MM.1S (cell line): ENCODE measurements around the gene IKBKE.
A peak's percentile ranks its signal among the peaks of the same experiment; 100 is the strongest.

ENCODE experiments used
- DNase-seq: peaks from one replicate; pipeline ENCODE4 v3.0.0-alpha.2; 2015
- H2AFZ ChIP-seq: fragments of 300-600 bp; sonication (generic); 2 replicates; pipeline ENCODE4 v1.6.0; 2016; ENCODE audit warnings: antibody characterized with exemption, low read length
- H3F3A ChIP-seq: fragments of 300-600 bp; sonication (generic); 2 replicates; pipeline ENCODE4 v1.6.1; 2016; ENCODE audit warnings: mild to moderate bottlenecking, antibody characterized with exemption, low read length, moderate library complexity, mixed read lengths; ENCODE audit not compliant: insufficient read depth
- H3K27ac ChIP-seq: fragments of 300-600 bp; sonication (generic); 2 replicates; pipeline ENCODE4 v1.5.1; 2016; ENCODE audit warnings: mild to moderate bottlenecking, low read length
- H3K27me3 ChIP-seq: fragments of 300-600 bp; sonication (generic); replicated peaks from 2 replicates; pipeline ENCODE4 v1.6.0; 2016; ENCODE audit warnings: low read length; ENCODE audit not compliant: insufficient read depth
- H3K36me3 ChIP-seq: fragments of 300-600 bp; sonication (generic); replicated peaks from 2 replicates; pipeline ENCODE4 v1.6.1; 2016; ENCODE audit warnings: mild to moderate bottlenecking, low read length, mixed read lengths; ENCODE audit not compliant: insufficient read depth
- H3K4me1 ChIP-seq: fragments of 300-600 bp; sonication (generic); 2 replicates; pipeline ENCODE4 v1.6.1; 2016; ENCODE audit warnings: low read length, mixed read lengths
- H3K4me2 ChIP-seq: fragments of 300-600 bp; sonication (generic); 2 replicates; pipeline ENCODE4 v1.6.0; 2016; ENCODE audit warnings: low read depth, low read length
- H3K4me3 ChIP-seq: fragments of 300-600 bp; sonication (generic); 2 replicates; pipeline ENCODE4 v1.5.1; 2016; ENCODE audit warnings: low read length, mixed read lengths
- H3K79me2 ChIP-seq: fragments of 300-600 bp; sonication (generic); 2 replicates; pipeline ENCODE4 v1.6.1; 2016; ENCODE audit warnings: mixed run types, low read length, mixed read lengths
- H3K9ac ChIP-seq: fragments of 300-600 bp; sonication (generic); 2 replicates; pipeline ENCODE4 v1.6.1; 2016; ENCODE audit warnings: low read length, mixed read lengths
- H3K9me2 ChIP-seq: fragments of 300-600 bp; sonication (generic); replicated peaks from 2 replicates; pipeline ENCODE4 v1.6.1; 2016; ENCODE audit warnings: mild to moderate bottlenecking, low read length, mixed read lengths; ENCODE audit not compliant: insufficient read depth
- H3K9me3 ChIP-seq: fragments of 300-600 bp; sonication (generic); replicated peaks from 2 replicates; pipeline ENCODE4 v1.6.1; 2016; ENCODE audit warnings: mild to moderate bottlenecking, low read length, mixed read lengths; ENCODE audit not compliant: insufficient read depth
- H4K20me1 ChIP-seq: fragments of 300-600 bp; sonication (generic); 2 replicates; pipeline ENCODE4 v1.6.1; 2016; ENCODE audit warnings: mild to moderate bottlenecking, low read length, moderate library complexity, mixed read lengths; ENCODE audit not compliant: insufficient read depth
- CTCF ChIP-seq: fragments of 300-600 bp; sonication (generic); IDR thresholded peaks from 2 replicates; pipeline ENCODE4 v1.5.1; 2016; ENCODE audit warnings: antibody characterized with exemption, low read length, mixed read lengths
- EZH2 ChIP-seq: fragments of 300-600 bp; sonication (generic); optimal IDR thresholded peaks from 2 replicates; pipeline ENCODE3; 2017; ENCODE audit warnings: low read depth, mild to moderate bottlenecking, antibody characterized with exemption, low read length, mixed read lengths
- EZH2phosphoT487 ChIP-seq: fragments of 300-600 bp; sonication (generic); IDR thresholded peaks from 2 replicates; pipeline ENCODE4 v1.6.1; 2018; ENCODE audit warnings: antibody characterized with exemption, low read length

IKBKE gene

DNA sequence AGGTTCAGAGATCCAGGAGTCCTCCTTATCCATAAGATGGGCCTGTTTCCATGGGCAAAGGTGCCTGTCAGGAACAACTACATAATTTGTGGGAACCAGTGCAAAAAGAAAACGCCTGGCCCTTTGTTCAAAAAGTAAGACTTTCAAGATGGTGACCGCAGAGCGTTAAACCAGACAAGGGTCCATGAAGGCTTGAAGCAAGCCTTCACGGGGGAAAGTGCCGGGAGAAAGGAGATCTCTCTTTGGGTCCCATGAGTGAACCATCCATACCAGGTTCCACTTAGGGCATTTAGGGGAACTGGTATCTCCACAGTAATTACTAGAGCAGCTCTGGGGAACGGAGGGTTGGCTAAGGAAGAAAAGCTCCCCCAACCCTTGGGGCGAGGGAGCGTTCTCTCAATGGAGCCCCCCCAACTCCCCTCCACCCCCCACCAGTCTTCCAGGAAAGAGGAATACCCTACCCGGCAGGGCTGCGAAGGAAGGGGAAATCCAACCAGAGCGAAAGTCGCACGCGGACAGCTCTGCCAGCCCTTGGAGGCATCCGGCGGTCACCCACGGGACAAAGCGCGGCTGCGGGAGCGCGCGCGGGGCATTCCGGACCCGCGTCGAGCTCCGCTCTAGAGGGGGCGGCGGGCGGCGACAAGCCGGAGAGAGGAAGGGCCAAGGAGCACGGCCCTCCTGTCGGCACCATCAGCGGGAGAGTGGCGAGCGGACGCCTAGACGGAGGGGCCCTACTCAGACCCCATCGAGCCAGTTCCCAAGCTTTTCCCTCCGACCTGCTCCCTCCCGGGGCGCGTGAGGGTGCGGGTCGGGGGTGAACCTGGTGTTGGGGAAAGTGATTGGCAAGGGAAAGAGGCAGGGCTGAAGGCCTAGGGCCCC lies 36.4 kb downstream of the IKBKE start:
- H3K27me3 ChIP-seq, result peaks cover 15% of the 10 kb centered on the region
- H3K9me3 ChIP-seq, result no peaks in the 10 kb centered on the region
- no peaks in the 10 kb centered on the region for H3K9me2 ChIP-seq
- H3K79me2 ChIP-seq, result no peaks in the 10 kb centered on the region
- H3K9ac ChIP-seq, result no peak overlapping the region; the same call in 1 of the 2 replicates
- H4K20me1 ChIP-seq, result no peaks in the 10 kb centered on the region
- no peak for DNase-seq
- no peaks in the 10 kb centered on the region for H3F3A ChIP-seq
- peak overlapping the region; percentile 39; the same call in 1 of the 2 replicates for H2AFZ ChIP-seq
- H3K36me3 ChIP-seq, result no peaks in the 10 kb centered on the region
- H3K27ac ChIP-seq, result no peak overlapping the region
- peak overlapping the region; percentile 63 for H3K4me3 ChIP-seq
- no peaks in the 10 kb centered on the region; the same call in 1 of the 2 replicates for H3K4me1 ChIP-seq
- TF ChIP-seq EZH2phosphoT487, result no peak
- no peak for TF ChIP-seq EZH2
- no peak for TF ChIP-seq CTCF
- peak overlapping the region; percentile 94 for H3K4me2 ChIP-seq

DNA sequence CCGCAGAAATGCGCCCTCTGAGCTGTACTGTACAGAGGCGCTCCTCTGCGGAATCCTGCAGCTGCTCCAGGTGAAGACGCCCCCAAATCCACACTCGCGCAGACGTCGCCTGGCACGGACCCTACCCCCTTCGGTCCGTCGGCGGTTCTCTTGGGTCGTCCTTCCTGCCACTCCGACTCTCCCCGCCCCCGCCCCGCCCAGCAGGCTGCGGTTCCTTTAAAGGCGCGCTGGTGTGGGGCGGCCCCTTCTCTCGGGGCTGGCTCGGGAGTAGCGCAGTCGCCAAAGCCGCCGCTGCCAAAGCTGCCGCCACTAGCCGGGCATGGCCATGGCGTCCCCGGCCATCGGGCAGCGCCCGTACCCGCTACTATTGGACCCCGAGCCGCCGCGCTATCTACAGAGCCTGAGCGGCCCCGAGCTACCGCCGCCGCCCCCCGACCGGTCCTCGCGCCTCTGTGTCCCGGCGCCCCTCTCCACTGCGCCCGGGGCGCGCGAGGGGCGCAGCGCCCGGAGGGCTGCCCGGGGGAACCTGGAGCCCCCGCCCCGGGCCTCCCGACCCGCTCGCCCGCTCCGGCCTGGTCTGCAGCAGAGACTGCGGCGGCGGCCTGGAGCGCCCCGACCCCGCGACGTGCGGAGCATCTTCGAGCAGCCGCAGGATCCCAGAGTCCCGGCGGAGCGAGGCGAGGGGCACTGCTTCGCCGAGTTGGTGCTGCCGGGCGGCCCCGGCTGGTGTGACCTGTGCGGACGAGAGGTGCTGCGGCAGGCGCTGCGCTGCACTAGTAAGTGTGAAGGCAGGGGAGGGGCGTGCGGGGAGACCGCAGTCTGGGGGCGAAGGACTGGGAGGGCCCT lies 37.2 kb downstream of the IKBKE start, which contains the start of gene RASSF5:
Gene RASSF5, plus strand, starts transcription at position 248 of the 846 bp plus-strand sequence. Its CDS starts 72 bp downstream, at position 320.
- peak within 1 kb of the TSS; percentile 39 for H2AFZ ChIP-seq
- H3K27me3 ChIP-seq, result peaks cover 15% of the 10 kb centered on the region
- H3K4me1 ChIP-seq, result no peaks in the 10 kb centered on the region; the same call in 1 of the 2 replicates

More for the DNA sequence above, 37.2 kb downstream of the IKBKE start, which contains the start of gene RASSF5:
- no peaks in the 10 kb centered on the region for H4K20me1 ChIP-seq
- DNase-seq, result peak; percentile 83
- no peaks in the 10 kb centered on the region for H3K9me2 ChIP-seq
- H3K4me2 ChIP-seq, result peak within 1 kb of the TSS; percentile 94
- H3K79me2 ChIP-seq, result no peaks in the 10 kb centered on the region
- TF ChIP-seq EZH2 (no peak), EZH2phosphoT487 (no peak), CTCF (no peak)
- no peak within 1 kb of the TSS for H3K27ac ChIP-seq
- no peaks in the 10 kb centered on the region for H3K36me3 ChIP-seq
- peak within 1 kb of the TSS; percentile 63 for H3K4me3 ChIP-seq
- no peak within 1 kb of the TSS; the same call in 1 of the 2 replicates for H3K9ac ChIP-seq
- no peaks in the 10 kb centered on the region for H3F3A ChIP-seq
- H3K9me3 ChIP-seq, result no peaks in the 10 kb centered on the region
